ENCODE measurements around the gene PCNX3.
"Not testable (repeated sequence)": the region's sequence is repeated elsewhere in the genome, so short reads cannot be mapped to it uniquely, and the experiment has no call there.

- TF ChIP-seq, protein P1, sequence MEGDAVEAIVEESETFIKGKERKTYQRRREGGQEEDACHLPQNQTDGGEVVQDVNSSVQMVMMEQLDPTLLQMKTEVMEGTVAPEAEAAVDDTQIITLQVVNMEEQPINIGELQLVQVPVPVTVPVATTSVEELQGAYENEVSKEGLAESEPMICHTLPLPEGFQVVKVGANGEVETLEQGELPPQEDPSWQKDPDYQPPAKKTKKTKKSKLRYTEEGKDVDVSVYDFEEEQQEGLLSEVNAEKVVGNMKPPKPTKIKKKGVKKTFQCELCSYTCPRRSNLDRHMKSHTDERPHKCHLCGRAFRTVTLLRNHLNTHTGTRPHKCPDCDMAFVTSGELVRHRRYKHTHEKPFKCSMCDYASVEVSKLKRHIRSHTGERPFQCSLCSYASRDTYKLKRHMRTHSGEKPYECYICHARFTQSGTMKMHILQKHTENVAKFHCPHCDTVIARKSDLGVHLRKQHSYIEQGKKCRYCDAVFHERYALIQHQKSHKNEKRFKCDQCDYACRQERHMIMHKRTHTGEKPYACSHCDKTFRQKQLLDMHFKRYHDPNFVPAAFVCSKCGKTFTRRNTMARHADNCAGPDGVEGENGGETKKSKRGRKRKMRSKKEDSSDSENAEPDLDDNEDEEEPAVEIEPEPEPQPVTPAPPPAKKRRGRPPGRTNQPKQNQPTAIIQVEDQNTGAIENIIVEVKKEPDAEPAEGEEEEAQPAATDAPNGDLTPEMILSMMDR (IDR thresholded peaks at IDR 0.05) = not testable (repeated sequence)
- TF ChIP-seq POLR2A (IDR thresholded peaks at IDR 0.05) = not testable (repeated sequence)
Observed at GRCh38 chr11:65639228-65639597, 23.6 kb downstream of the PCNX3 start.

Measured in body of pancreas (tissue), 4 donors.